Activated T-helper 1 cell treated with Interleukin-2 at 50 U/mL for 16 hours (primary cell): ENCODE measurements around the gene NCOR1.
"Not testable (repeated sequence)": the region's sequence is repeated elsewhere in the genome, so short reads cannot be mapped to it uniquely, and the experiment has no call there.

ENCODE experiments used
- DNase-seq: peaks from one replicate; pipeline ENCODE4 v3.0.0-alpha.2; 2020; ENCODE audit warnings: low read depth

Gene NCOR1

DNA sequence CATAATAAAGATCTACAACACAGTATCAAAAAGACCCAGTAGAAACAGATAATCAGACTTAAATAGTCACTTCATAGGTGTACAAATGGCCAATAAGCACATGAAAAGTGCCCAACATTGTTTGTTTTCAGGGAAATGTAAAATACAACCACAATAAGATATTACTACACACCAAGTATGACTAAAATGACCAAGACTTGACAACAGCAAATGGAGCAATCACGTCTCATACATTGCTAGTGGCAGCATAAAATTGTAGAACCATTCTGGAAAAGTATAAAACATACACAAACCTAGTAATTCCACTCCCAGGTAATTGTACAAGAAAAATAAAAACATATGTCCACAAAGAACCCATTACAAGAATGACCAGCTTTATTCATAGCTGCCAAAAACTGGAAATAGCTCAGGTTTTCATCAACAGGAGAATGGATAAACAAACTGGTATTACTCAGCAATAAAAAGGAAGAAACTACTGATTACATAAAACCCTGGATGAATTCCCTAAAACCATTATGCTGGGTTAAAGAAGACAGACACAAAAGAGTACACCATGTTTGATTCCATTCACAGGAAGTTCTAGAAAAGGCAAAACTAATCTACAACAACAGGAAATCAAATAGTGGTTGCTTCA, 130.2 kb downstream of the NCOR1 start:
- no peak for DNase-seq

DNA sequence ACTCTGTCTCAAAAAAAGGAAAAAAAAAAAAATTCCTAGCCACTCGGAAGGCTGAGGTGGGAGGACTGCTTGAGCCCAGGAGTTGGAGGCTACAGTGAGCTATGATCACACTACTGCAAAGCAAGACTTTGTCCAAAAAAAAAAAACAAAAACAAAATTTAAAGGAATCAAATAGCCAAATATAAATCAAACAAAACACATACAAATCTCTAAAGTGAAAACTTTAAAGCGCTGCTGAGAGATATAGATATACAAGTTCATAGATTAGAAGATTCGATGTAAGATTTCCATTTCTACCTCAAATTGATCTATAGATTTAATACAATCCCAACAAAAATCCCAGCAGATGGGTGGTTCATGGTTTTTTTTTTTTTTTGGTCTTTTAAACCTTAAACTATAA, 132.1 kb downstream of the NCOR1 start:
- no peak for DNase-seq

DNA sequence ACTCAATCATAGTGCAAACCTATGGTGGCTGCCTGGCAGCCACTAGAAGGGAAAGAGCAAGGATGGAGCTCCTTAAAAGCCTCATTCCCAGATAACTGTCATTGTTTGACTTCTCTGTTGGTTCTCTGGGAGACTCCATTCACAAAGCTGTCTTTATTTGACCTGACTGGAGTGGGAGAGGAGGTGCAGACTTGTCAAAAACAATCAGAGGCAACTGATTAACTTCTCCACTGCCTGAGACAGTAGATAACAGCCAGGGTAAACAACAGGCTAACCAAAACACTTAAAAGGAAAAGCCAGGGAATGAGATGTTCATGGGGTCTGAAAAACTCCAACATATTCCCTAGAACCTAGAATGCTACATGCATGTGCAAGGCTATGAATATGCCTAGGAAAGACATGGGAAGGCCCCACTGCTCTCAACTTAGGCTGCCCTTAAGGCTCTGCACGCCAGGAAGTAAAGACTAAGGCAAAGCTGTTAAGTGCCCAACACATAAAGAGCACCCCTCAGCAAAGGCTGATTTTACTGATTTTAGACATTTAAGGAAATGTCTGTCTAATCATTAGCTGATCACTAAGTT, 133.7 kb downstream of the NCOR1 start:
- DNase-seq = no peak

DNA sequence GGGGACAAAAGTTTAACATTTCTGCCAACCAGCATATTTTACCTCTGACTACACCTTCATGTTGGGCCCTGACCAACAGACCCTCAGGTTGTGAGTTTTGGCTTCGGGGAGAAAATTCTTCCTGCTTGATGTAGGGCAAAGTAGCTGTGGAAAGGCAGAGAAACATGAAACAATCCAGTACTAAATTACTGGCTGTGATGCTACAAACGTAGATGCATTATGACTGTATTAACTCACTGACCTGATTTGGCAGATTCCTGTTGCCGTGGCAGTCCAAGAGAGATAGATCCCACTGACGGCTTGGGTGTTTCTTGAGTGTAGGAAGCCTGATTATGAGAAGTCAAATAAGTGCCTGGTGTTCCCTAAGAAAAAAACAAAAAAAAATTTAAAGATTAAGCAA, 135.0 kb downstream of the NCOR1 start:
- no peak for DNase-seq

DNA sequence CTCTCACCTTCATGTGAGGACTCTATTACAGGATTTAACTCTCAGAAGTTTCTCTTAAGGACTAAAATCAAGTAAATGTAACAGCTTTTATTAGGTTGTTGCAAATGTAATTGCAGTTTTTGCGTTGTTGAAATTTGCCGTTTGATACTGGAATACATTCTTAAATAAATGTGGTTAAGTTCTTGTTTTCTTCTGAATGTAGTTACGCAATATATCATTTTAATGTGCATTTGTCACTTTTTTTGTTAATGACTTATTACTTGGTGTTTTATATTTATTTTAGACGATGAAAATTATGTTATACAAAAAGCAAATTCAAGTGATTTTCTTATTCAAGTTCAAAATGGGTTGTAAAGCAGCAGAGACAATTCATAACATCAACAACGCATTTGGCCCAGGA, 139.4 kb downstream of the NCOR1 start:
- DNase-seq = no peak

DNA sequence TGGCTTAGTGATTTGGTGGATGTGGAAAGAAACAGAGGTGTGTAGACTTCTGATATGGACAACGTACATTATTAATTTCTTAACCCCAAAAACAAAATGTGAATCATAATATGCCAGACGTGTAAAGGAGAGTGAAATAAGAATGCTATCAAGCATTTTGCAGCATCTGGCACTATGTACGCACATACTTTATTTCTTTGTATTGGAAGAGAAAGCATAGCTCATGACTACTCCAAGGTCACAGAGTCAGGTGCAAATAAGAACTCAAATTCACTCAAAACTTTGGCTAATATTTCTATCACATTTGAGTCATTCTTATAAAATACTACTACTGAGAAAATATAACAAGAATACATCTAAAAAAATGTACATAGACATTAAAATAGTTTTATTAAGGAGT, 140.9 kb downstream of the NCOR1 start:
- no peak for DNase-seq

DNA sequence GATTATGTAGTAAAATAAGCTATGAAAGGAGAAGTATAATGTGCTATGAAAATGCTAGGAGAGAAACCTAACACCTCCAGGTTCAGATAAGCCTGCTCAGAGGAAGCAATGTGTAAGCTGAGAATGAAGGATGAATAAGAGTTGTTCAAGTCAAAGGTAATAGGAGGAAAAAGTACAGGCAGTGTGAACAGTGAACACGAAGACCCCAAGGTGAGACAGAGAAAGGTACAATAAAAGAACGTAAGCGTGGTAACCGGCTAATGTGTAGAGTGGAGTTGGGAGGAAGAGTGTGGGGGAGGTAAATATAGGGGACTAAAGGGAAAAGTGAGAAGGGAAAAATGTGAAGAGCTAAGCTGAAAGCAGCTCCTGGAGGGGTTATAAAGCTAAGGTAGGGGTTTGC, 141.5 kb downstream of the NCOR1 start:
- DNase-seq = no peak

DNA sequence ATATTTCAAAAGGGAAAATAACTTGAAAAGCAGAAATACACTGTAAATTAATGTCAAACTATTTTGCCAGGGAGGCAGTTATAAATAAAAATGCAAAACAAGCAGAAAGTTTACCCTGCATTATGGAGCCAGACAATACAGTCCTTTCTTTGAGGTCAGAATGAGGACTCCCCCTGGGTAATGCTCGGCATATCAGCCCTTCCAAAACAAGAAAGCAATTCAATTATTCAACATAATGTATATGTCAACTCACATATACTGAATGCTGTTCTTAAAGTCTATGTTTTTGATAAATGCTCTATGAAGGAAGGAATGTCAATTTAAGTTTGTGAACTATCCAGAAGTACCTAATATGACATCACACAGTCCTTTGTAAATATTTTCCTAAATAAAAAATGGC, 143.3 kb downstream of the NCOR1 start:
- DNase-seq = no peak

DNA sequence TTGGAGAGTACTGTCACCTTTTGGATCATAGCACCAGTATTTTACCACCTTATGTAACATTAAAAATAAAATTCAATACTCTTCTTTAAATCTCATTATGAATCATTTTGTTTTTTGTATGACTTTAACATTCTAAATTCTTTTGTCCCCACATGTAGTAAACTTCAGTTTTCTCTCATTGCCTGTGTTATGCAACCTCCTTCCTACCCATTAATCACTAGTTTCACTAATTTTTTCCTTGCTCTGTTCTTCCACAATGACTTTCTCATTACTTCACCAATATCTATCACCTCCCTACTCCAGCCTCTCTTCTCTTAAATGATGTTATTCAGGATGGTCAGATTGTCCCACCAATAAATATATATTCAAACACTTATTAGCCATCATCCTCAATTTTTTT, 147.0 kb downstream of the NCOR1 start:
- no peak for DNase-seq

DNA sequence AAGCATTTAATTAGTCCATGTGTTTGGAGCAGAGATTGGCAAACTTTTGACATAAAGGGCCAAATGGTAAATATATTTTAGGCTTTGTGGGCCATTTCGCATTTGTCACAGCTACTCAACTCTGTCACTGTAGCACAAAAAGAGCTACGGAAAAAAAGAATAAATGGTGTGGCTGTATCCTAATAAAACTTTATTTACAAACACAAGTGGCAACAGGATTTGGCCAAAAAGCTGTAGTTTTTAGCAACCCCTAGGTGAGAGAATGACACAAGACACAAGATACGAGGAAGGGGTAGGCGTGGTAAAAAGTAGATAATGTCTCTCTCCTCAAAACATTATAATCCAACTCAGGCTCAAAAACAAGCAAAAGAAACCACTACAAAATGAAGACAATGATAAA, 149.2 kb downstream of the NCOR1 start:
- DNase-seq = no peak

DNA sequence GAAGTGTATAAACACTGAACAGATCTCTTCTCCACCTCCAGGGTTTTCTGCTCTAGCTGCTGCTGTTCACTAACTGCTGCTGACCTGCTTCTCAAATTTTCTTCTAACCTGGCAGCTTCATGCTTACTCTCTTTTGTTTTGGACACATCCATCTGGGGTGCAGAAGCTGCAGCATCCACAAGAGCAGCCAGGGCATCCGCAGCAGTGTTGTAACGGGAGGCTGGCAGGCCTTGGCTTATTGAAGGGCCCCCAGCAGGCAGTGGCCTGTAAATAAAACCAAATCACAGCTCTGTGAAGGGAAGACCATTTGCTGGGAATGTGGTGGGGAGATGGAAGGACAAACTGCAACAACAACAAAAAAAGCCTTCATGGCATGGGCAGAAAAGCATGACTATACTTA, 153.7 kb downstream of the NCOR1 start:
- DNase-seq = no peak

DNA sequence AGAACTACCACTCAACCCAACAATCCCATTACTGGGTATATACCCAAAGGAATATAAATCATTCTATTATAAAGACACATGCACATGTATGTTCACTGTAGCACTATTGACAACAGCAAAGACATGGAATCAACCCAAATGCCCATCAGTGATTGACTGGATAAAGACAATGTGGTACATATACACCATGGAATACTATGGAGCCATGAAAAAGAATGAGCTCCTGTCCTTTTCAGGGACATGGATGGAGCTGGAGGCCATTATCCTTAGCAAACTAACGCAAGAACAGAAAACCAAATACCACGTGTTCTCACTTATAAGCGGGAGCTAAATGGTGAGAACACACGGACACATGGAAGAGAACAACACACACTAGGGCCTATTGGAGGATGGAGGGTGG, 160.2 kb downstream of the NCOR1 start:
- DNase-seq = not testable (repeated sequence)

DNA sequence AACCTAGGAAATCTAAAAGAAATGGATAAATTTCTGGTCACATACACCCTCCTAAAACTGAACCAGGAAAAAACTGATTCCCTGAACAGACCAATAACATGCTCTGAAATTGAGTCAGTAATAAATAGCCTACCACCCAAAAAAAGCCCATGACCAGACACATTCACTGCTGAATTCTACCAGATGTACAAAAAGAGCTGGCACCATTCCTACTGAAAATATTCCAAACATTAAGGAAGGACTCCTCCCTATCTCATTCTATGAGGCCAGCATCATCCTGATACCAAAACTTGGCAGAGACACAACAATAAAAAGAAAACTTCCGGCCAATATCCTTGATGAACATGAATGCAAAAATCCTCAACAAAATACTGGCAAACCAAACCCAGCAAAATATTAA, 162.8 kb downstream of the NCOR1 start:
- no peak for DNase-seq

DNA sequence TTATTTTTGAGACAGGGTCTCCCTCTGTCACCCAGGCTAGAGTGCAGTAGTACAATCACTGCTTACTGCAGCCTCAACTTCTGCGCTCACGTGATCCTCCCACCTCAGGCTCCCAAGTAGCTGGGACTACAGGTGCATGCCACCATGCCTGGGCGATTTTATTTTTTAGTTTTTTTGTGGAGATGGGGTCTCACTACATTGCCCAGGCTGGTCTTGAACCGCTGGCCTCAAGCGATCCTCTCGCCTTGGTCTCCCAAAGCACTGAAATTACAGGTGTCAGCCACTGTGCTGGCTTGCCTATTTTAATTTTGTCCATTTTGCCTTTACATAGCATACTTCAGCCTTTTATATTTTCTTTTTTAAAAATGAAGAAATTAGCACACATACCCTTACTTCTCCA, 164.5 kb downstream of the NCOR1 start:
- DNase-seq = no peak

DNA sequence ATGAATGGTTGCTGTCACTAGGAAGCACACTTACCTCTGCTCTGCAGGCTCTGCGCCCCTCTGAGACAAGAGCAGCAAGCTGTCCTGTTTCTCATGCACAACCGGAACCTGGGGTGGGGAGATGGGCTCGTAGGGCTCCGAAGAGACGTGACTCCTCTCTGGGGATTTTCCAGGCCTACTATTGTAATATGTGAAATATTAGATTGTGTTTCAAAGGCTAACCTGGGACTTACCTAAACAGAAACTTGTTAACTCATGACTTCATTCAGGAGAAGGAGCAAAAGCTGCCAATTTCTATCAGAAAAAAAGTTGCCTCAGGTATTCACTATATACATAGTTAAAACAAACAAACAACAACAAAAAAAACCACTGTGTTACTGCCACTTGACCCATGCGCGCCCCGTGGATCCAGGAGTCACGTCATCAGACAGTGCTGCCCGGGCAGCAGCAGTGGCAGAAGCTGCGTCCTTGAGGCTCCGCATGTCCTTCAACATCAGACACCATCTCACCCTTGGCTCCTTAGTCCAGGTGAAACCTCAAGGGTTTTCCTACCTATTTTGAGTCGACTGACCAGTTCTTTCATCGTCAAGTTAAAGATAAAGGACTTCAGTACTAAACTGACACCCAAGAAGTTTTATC, 166.4 kb downstream of the NCOR1 start:
- no peak for DNase-seq

DNA sequence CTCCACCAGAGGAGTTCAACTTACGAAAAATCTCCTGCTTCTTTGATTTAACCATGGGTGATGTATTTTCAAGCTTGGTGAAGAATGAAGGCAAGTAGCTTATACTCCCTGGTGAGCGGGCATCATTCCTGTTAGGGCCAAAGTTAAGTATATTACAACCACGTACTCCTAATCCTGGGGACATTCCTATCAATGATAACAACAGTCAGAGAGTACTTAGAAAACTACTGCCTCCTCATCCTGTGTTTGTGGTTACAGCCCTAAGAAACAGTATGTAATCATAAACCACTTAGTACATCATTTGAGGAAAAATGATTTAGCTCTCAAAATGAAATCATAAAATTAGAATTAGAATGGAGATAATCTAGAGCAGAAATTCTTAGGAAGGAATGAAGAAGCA, 168.4 kb downstream of the NCOR1 start:
- DNase-seq = no peak

DNA sequence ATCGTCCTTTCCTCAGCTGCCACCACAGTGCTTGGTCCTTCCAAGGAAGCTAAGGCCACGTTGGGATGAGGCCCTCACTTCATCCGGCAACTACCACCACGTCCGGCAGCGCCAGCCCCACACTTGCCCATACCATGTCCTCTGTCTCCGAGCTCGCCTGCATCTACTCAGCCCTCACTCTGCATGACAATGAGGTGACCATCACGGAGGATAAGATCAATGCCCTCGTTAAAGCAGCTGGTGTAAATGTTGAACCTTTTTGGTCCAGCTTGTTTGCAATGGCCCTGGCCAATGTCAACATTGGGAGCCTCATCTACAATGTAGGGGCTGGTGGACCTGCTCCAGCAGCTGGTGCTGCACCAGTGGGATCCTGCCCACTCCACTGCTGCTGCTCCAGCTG, 170.8 kb downstream of the NCOR1 start:
- DNase-seq = no peak

DNA sequence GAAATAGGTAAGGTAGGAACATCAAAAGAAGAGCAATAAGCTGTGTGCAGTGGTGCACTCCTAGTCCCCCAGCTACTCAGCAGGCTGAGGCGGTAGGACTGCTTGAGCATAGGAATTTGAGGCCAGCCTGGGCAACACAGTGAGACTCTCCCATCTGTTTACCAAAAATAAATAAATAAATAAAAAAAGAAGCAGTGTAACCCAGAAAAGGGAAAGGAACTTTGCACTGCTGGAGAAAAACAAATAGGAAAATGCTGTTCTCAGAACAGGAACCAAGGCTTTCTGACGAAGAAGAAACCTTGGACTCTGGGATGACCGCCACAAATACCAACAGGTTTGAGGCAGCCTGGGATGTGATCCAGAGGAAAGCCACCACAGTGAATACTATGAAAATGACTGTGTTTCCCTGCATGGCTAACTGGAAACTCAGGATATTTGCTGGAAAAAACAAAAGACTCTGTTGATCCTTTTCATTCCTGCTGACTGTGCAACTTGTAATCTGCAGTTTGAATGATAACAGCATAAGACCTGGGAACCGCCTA, 174.6 kb downstream of the NCOR1 start:
- no peak for DNase-seq

DNA sequence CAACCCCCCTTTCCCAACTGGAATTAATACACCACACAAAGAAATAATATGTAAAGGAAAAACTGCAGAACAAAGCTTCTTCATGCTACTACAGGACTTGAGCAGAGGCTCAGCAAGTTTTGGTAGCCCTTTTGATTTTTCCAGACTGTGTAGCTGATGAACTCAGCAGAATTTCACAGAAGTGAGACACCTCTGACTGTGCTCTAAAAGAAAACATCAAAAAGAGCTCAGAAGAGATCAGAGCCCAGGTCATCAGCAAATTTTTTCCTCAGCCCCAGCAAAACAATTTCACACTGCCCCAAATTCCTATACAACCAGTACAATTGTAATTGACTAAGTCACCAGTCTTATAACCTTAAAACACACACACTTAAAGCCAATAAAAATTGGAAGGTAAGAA, 177.7 kb downstream of the NCOR1 start:
- no peak for DNase-seq

DNA sequence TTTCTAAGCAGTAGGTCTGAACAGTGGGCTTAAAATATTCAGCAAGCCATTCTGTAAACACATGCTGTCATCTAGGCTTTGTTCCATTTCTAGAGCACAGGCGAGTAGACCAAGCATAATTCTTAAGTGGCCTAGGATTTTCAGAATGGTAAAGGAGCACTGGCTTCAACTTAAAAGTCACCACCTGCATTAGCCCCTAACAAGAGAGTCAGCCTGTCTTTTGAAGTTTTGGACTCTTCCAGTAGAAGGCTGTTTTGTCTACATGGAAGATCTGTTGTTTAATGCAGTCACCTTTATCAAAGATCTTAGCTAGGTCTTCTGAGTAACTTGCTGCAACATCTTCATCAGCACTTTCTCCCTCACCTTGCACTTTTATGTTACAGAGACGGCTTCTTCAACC, 179.1 kb downstream of the NCOR1 start:
- DNase-seq = no peak

DNA sequence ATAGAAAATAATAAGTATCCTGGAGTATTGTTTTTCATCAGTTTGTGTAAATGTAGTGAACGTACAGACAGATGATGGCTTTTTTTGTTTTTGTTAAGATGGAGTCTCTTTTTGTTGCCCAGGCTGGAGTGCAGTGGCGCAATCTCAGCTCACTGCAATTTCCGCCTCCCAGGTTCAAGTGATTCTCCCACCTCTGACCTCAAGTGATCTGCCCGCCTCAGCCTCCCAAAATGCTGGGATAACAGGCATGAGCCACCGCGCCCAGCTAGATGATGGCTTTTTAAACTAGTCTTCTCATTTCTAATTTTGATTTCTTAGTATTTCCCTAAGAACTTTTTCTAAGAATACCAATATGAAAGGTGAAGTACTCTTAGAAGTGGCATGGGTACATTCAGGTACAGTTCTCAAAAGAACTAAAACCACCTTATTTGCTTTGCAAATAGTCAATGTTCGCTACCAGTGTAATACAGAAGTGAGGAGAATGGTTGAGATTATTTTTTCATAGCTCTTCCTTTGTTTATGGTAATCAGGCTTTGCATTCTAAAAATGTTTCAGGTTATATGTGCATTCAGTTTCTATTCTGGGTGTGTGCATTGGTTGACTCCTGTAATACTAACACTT, 181.5 kb downstream of the NCOR1 start:
- no peak for DNase-seq

DNA sequence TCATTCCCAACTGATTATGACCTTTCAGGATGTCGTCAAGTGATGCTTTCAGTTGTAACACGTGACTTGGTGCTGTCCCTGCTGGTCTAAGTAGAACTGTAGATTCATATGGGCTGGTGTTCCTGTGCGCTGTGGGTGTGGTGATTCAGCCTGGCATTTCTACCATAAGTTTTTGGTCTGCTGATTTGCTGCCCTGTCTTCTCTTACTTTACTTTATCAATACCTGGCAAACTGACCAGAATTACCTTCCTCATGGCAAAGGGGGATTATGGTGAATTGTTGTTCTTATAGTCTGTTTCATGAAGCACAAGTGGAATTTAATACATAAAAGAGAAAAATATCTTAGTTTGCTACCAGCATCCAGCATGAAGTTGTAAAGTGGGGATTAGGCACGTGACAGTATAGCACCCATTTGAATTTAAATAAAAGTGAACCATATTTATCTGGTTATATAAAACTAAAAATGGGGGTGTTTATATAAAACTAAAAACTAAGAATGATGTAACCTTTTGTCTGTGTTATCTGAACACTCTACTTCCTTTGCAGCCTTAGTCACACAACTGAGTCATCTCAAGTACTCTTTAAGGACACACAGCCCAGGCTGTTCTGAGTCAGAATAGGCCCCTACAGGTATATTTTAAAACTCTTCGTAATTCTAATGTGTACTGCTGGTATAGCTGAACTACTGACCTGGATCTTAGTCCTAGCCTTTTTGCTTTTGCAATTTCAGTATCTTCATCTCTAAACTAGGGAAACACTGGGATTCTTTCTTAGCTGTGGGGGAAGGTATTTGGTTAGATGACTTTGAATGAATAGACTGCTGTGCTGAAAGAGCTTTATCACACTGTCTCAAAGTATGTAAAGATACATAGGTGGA, 187.4 kb downstream of the NCOR1 start:
- no peak for DNase-seq
